Measurements from ENCODE around the gene RCCD1.
"Not testable (repeated sequence)": the region's sequence is repeated elsewhere in the genome, so short reads cannot be mapped to it uniquely, and the experiment has no call there.

The RCCD1 gene

DNA sequence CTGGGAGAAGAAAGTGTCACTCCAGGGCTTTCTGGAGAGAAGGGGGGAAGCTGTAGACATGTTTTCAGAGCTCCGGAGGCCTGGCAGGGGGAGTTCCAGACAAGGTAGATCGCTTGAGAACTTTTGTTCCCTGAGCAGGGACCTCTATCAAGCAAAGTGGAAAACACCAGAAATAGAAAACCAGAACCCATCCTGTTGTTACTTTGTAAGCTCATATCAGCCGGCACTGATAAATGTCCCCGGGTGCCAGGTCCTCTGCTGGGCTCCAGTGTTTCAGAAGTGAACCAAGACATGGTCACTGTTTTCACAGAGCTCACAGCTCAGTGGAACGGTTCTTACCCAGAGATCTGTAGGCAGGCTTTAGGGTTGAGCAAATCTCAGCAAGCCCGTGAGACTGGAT lies 35.8 kb upstream of the RCCD1 start:
- FAIRE-seq: no peak

DNA sequence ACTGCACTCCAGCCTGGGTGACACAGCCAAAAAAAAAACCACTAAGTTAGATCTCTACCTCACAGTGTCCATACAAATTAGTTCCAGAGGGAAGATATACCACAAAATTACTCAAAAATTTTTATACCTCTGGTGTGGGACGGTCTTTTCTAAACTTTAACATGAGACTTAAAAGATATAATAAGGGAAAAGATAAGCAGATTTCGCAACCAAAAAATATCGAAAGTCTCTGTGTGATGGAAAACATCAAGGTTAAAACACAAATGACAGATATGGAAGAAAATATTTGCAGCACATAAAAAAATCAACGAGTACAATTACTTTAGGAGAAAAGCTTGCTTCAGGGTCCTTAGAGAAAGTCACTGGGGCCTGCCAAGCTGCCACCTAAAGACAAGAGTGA lies 32.8 kb upstream of the RCCD1 start:
- FAIRE-seq: no peak

DNA sequence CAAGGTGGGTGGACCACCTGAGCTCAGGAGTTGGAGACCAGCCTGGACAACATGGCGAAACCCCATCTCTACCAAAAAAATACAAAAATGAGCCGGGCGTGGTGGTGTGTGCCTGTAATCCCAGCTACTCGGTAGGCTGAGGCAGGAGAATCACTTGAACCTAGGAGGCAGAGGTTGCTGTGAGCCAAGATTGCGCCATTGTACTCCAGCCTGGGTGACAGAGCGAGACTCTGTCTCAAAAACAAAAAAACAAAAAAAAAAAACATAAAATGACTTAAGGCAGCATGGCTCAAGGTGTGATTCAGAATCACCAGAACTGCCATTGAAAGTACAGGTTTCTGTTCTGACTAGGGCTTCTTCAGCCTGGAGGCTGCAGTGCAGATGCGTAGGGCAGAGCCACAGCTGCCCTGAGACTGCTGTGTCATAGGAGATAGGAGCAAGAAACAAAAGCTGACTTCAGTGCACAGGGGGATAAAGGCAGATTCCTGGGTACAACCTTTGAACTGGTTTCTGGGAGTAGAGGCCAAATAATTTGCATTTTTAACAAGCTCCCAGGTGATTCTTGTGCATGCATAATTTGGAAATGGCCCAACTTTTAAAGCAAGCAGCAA lies 31.9 kb upstream of the RCCD1 start:
- FAIRE-seq: not testable (repeated sequence)

DNA sequence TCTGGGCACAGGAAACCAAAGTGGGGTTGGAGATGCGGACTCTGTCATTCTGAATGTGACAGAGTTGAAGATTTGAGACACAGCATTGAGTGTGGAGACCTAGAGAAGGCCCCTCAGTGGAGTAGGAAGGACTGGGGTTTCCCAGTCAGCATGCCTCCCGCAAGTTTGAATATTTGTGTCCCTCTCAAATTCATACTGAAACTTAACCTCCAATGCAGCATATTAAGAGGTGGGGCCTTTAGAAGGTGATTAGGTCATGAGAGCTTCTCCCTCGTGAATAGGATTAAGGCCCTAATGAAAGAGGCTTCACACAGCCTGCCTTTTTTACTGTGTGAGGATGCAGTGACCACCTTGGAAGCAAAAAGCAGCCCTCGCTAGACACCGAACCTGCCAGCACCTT lies 30.3 kb upstream of the RCCD1 start:
- no peak for FAIRE-seq

DNA sequence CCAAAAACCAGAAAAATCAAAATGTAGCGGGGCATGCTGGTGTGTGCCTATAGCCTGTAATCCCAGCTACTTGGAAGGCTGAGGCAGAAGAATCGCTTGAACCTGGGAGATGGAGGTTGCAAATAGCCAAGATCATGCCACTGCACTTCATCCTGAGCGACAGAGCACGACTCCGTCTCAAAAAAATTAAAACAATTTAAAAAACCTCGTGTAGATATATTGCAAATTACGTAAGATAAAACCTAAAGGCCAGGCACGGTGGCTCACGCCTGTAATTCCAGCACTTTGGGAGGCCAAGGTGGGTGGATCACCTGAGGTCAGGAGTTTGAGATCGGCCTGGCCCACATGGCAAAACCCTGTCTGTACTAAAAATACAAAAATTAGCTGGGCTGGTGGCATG lies 27.9 kb upstream of the RCCD1 start:
- FAIRE-seq: not testable (repeated sequence)

DNA sequence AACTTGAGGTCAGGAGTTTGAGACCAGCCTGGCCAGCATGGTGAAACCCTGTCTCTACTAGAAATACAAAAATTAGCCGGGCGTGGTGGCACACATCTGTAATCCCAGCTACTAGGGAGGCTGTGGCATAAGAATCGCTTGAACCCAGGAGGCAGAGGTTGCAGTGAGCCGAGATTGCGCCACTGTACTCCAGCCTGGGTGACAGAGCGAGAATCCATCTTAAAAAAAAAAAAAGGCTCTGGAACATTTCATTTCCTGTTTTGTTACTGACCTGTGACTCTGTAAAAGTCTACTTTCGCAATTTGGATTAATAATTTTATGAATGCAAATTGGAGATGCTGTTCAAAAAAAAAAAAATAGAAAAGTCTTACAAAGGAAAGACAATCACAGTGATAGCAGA lies 26.6 kb upstream of the RCCD1 start:
- not testable (repeated sequence) for FAIRE-seq

DNA sequence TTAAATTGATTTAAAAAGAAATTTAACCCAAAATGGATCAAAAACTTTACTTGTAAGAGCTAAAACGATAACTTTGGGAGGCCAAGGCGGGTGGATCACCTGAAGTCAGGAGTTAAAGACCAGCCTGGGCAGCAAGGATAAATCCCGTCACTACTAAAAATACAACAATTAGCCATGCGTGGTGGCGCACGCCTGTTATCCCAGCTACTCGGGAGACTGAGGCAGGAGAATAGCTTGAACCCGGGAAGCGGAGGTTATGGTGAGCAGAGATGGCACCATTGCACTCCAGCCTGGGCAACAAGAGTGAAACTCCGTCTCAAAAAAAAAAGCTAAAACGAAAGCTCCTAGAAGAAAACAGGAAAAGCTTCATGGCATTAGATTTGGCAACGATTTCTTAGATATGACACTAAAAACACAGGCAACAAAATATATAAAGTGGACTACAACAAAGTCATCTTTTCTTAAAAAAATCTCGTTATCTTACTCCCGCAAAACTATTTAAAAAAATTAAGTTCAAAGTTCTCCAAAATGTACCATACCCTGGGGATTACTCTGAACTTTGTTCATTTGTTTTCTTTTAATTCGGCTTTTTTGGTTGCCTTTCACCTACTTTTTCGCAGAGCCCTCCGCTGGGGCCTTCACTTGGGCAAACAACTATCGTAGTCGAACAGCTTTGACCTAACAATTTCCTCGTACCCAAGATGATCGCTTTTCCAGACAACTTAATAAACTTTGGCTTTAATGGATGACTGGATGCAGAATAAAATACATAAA lies 25.3 kb upstream of the RCCD1 start:
- FAIRE-seq: no peak

DNA sequence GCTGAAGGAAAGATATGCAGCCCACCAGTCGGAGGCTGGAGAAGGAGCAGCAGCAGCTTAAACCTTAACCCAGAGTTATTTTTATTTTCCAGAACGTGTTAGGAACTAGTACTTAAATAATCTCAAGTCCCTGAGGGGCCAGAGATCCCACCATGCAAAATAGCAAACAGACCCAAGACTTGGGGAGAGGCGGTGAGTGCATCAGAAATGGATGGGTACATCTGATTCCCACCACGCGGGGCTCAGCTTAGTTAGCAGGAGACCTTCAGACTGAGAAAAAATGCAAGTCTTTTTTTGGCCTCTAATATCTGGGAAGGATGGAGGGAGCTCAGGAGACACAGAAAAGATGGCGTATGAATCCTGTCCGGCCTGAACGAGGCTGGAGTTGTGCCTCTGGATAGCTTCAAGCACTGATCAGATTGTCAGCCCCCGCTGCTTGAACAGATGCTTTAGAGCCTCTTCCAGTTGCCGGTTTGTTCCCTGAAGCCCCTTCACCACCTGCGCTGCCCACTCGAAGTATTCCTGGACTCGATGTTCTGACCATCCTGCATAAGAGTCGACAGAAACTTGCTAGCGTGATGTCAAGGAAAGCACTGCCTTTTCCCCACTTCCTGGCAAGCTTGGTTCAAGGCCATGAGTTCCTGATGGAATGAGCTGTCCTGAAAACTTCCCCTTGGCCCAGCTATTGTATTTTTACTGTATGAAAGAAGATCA lies 23.7 kb upstream of the RCCD1 start:
- FAIRE-seq: no peak

DNA sequence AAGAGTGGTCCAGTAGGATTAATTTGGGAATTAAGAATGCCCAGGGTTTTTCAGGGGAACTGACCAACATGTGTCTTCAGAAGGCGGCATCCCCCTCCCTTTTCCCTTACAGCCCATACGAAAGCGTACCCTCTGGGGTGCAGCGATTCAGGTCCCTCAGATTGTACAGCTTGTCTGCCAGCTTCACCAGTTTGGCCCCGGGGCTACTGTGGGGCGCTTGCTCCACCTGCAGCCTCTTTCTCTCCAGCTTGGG lies 23.2 kb upstream of the RCCD1 start:
- no peak for FAIRE-seq

DNA sequence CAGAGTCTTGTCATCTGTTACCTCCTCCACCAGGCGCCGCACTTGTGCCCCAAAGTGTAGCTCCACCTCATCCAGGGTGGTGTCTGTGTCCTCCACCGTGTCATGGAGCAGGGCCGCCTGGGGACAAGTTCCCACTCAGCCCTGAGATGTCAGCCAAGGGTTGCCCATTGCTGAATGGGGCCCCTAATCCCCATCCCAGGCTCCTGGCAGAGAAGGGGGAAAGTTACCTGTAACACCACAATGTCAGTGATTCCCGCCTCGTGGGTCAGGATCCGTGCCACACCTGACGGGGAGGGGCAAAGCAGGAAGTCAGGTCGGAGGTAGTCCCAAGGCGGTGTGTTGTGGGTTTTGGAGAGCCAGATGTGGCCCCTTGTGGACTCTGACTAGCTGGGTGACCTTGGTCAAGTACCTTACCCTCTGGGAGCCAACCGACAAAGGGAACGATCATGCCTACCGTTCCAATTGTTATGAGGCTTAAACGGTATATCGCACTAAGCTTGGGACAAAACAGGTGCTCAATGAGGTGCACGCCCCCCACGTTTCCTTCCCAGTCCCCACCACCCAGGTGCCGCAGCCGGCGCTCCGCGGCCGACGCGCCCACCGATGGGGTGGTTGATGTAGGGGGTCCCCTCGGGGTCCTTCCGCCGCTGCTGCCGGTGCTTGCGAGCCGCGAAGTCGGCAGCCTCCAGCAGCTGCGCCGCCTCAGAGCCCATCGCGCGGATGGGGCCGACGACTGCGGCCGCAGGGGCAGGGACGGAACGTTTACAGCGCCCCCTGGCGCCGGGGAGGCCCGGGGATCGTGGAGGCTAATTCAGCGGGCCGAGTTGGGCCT lies 22.6 kb upstream of the RCCD1 start, which contains the start of gene HDDC3:
TSS of gene HDDC3 (minus strand) at position 722 of the 832 bp plus-strand sequence. CDS start at position 713, 9 bp downstream.
- no peak for FAIRE-seq

DNA sequence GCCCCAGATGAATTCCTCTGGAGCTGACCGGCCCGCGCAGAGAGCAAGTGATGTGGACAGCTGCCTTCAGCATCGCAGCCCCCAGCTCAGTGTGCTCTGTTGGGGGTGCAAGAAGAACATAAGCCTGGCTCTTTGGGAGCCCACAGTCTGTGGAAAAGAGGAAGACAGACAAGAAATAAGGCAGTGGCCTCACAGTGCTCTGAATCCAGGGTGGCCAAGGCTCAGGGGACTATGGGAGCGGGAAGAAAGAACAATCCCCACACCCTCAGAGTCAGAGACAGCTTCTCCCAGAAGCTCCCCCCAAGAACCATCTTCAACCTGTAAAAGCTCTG lies 22.1 kb upstream of the RCCD1 start:
- FAIRE-seq: no peak

DNA sequence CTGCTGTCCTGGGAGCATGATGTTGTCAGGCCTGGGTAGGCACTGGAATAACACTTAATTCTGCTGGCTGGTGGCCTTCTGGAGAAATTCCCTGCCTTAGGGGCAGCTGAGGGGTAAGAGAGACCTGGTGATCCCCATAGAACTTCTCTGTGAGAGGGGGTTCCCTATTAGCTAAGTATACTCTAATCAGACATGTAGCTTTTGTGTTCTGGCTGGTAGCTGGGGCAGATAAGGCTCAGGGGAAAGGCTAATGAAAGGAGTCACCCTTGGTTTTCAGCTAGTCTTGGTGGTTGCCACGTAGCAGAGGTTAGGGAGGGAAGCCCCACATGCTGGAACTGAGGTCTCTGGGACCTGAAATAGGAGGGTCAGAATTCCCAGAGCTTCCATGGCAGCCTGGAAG lies 21.4 kb upstream of the RCCD1 start:
- FAIRE-seq: no peak

DNA sequence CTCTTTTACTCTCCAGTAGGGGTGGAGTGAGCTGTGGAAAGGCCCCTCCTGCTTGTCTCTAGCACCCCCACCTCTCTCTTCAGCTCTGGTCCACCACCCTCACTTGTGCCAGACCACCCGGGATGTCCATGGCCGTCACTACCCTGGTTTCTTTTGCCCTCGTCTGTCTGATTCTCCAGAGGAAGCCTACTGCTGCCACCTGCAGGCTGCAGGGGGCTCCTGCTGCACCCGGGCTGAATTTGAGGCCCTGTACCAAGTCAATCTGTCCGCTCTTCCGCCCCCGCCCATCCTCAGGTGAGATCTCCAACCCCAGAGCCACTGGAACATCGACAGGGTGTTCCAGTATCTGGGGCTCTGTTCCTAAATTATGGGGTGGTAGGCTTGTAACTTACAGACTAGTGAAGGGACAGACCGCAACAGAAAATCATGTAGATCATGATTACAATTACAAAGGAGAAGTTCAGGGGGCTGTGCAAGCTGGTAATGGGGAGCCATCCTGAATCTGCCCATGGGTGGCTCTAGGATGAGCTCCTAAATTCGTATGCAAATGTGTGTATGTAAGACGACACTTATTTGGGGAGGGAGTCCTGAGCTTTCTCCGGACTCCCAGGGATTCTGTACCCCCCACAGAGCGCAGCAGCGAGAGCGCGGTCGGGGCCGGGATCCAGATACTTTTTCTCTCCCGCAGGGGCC lies 20.3 kb upstream of the RCCD1 start:
- FAIRE-seq: no peak

DNA sequence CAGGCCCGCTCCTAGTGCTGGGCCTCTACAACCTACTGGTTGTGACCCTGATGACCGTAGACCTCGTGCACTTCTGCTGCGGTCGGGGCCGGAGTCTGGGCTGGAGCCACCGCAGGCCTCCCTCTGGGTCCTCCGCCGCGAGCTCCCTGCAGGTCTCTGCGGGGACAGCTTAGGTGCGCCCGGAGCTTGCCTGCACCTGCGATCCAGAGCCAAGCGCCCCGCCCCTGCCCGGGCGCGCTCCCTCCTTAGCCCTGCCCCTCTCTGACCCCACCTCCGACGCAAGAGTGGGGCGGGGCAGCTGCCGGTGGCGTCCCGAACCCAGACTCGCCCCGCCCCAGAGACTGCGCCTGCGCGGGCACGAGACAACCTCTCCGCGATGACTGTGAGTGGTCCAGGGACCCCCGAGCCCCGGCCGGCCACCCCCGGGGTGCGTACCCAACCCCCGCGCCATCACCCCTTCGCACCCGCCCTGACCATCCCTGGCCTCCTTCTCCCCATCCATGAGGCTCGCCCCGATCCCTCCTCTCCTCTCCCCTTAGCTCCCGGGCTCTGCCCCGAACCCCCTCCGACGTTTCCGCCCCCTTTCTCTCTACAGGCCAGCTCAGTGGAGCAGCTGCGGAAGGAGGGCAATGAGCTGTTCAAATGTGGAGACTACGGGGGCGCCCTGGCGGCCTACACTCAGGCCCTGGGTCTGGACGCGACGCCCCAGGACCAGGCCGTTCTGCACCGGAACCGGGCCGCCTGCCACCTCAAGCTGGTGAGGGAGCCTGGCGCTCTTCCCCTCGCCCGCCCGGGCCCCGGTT lies 19.5 kb upstream of the RCCD1 start, which contains the start of gene UNC45A:
TSS of gene UNC45A (plus strand) at position 337 of the 803 bp plus-strand sequence. CDS start at position 377, 40 bp downstream.
- FAIRE-seq: no peak

DNA sequence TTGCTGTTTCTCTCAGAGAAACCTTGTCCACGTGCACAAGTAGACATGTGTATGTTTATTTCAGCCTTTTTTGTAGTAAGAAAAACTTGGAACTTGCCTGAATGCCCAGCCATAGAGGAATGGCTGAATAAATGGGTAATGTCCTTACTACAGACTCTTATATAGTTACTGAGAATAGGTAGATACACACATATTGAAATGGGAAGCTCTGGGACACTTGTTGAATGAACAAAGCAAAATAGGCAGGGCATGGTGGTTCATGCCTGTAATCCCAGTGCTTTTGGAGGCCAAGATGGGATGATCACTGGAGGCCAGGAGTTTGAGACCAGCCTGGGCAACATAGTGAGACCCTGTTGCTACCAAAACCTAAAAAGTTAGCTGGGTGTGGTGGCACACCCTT lies 17.9 kb upstream of the RCCD1 start:
- FAIRE-seq: no peak

DNA sequence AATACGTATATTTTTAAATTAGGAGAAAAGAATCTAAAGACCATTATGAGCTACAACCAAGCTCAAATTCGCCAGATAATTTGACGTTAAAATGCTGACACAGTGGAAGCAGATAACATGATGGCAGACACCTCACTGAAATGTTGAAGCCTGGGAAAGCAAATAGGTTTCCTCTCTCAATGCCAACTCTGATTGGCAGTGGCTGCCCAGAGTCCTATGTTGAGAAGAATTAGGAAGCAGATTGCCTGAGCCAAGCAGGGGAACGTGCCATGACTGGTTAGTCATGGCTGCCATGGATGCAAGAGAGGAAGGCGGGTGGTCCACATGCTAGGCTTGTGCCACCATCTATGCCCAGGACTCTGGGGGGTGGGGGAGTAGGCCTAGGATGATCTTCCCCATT lies 16.4 kb upstream of the RCCD1 start:
- FAIRE-seq: no peak

DNA sequence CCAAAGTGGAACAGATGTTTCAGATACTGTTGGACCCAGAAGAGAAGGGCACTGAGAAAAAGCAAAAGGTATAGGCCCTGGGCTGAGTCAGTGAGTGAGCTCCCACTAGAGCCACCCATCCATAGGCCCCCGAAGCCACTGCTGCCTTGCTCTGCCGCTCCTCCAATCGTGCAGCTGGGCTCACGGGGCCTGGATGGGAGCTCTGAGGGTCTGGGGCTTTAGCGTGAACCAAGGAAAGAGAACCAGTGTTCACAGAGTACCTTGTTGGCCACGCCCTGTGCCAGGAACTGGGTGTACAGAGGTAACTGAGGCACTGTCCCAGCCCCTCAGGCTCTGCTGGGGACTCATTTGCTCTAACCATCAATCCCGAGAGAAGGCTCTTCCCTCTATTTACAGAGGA lies 14.9 kb upstream of the RCCD1 start:
- no peak for FAIRE-seq

DNA sequence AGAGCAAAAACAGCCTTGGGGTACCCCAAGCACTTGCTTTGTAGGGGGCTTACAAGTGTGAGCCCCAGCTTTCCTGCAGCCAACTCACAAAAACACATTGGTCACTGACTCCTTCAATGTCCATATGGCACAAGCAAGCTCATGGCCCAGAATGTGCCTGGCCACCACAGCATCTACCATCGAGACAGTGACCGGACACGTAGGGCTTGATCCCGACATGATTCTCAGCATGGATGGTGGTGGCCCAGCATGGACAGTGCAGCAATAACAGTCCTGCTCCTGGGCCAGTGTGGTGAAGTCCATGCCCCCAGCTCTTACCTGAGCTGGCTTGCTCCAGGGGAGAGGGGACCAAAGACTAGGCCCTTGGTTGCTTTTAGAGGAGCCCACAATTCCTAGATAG lies 13.6 kb upstream of the RCCD1 start:
- FAIRE-seq: no peak

DNA sequence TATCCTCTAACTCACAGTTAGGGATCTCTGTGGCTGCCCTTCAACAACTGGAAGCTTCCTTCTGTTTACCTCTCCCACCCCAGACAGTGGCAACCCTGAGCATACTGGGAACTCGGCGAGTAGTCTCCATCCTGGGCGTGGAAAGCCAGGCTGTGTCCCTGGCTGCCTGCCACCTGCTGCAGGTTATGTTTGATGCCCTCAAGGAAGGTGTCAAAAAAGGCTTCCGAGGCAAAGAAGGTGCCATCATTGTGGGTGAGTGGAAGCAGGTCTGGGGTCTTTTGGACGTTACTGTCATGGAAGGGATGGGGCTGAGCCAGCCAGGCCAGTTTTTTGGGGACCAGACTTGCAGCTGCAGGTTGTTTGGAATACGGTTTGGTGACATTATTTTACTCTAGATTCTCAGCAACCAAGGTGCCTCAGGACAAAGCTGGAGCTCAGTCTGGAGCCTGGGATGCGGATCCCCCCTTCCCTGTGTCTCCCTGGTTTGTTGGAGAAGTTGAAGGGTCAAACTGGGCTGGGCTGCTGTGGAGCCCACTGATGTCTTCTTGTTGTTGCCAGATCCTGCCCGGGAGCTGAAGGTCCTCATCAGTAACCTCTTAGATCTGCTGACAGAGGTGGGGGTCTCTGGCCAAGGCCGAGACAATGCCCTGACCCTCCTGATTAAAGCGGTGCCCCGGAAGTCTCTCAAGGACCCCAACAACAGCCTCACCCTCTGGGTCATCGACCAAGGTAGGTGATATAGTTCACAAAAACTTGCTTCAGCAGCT lies 12.1 kb upstream of the RCCD1 start:
- FAIRE-seq: no peak

DNA sequence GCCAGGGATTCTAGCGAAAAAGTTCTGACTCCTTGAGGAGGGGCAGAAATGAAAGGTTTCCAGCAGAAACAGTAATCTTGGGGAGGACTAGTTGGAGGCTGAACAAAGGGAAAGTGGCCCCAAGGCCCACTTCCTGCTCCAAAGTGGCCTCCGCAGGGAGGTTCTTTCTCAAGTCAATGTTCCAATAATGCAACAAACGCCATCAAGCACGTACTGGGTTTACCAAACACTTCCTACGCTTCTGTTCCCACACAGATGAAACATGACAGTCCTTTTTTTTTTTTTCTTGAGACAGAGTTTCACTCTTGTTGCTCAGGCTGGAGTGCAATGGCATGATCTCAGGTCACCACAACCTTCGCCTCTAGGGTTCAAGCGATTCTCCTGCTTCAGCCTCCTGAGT lies 9.6 kb upstream of the RCCD1 start:
- no peak for FAIRE-seq

DNA sequence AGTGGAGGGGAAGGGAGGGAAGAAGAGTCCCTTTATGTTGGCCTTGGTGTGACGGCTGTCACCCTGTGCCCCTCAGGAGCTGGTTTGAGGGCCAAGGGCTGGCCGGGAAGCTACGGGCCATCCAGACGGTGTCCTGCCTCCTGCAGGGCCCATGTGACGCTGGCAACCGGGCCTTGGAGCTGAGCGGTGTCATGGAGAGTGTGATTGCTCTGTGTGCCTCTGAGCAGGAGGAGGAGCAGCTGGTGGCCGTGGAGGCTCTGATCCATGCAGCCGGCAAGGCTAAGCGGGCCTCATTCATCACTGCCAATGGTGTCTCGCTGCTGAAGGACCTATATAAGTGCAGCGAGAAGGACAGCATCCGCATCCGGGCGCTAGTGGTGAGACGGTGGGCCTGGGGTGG lies 8.1 kb upstream of the RCCD1 start:
- FAIRE-seq: no peak

All from islet of Langerhans (tissue), 1 donor.